ENCODE measurements around the gene OR51S1.
"Not testable (repeated sequence)": the region's sequence is repeated elsewhere in the genome, so short reads cannot be mapped to it uniquely, and the experiment has no call there.

Gene OR51S1

GRCh38 chr11:4882543-4882942 lies 33.5 kb upstream of the OR51S1 start:
- no peak for TF ChIP-seq CTCF (IDR thresholded peaks at IDR 0.05; ENCODE audit: control insufficient read depth, extremely low read depth, insufficient read depth)
- no peak for DNase-seq (ENCODE audit: low read depth)
- no peak overlapping the region for H3K4me3 ChIP-seq (ENCODE audit: low read depth, low read length)

- DNase-seq (ENCODE audit: low read depth): no peak
- no peak for TF ChIP-seq CTCF (IDR thresholded peaks at IDR 0.05; ENCODE audit: control insufficient read depth, extremely low read depth, insufficient read depth)
- no peak within 1 kb of the TSS for H3K4me3 ChIP-seq (ENCODE audit: low read depth, low read length)
Observed at GRCh38 chr11:4881860-4882500, 33.0 kb upstream of the OR51S1 start, which contains the start of gene OR51T1. Gene OR51T1, plus strand, starts transcription at chr11:4881900. Its CDS starts 0 bp downstream, at chr11:4881900.

GRCh38 chr11:4881188-4881587 lies 32.2 kb upstream of the OR51S1 start:
- TF ChIP-seq CTCF (IDR thresholded peaks at IDR 0.05; ENCODE audit: control insufficient read depth, extremely low read depth, insufficient read depth): no peak
- no peak for DNase-seq (ENCODE audit: low read depth)

GRCh38 chr11:4865855-4866254 lies 16.8 kb upstream of the OR51S1 start:
- no peak for DNase-seq (ENCODE audit: low read depth)
- no peak overlapping the region for H3K4me3 ChIP-seq (ENCODE audit: low read depth, low read length)
- TF ChIP-seq CTCF (IDR thresholded peaks at IDR 0.05; ENCODE audit: control insufficient read depth, extremely low read depth, insufficient read depth): no peak

More at GRCh38 chr11:4881188-4881587, 32.2 kb upstream of the OR51S1 start:
- H3K4me3 ChIP-seq (ENCODE audit: low read depth, low read length): no peak overlapping the region

GRCh38 chr11:4863876-4864275 lies 14.9 kb upstream of the OR51S1 start:
- no peak overlapping the region for H3K4me3 ChIP-seq (ENCODE audit: low read depth, low read length)
- no peak for TF ChIP-seq CTCF (IDR thresholded peaks at IDR 0.05; ENCODE audit: control insufficient read depth, extremely low read depth, insufficient read depth)
- no peak for DNase-seq (ENCODE audit: low read depth)

- no peak overlapping the region for H3K4me3 ChIP-seq (ENCODE audit: low read depth, low read length)
- TF ChIP-seq CTCF (IDR thresholded peaks at IDR 0.05; ENCODE audit: control insufficient read depth, extremely low read depth, insufficient read depth): no peak
- no peak for DNase-seq (ENCODE audit: low read depth)
Observed at GRCh38 chr11:4862447-4863236, 13.6 kb upstream of the OR51S1 start.

- H3K4me3 ChIP-seq (ENCODE audit: low read depth, low read length); DNase-seq (ENCODE audit: low read depth): not testable (repeated sequence)
Observed at GRCh38 chr11:4854286-4854685, 5.3 kb upstream of the OR51S1 start.
